ENCODE measurements around the gene LCN12. TPM values are rescaled to one million over a fixed set of nuclear protein-coding genes. Genes with fewer than 3 reads are reported as not detected.

The LCN12 gene
- polyA plus RNA-seq, 1 of the 3 experiments (the other 2 are of a cell fraction): 0.87 TPM

- no peak overlapping the region for H3K9ac ChIP-seq
- WGBS (ENCODE audit: low lambda C conversion rate): 69% methylated on average over 11 of the region's 17 CpGs
- ChIA-PET POLR2A (no interaction called here), CTCF (interaction anchor here (1.1 to 1.8 kb wide), 3 partner anchors 21 to 66 kb away, joined by 3 to 4 read pairs (median 3); no protein-coding TSS in a partner anchor)
- H3K27me3 ChIP-seq (ENCODE audit: insufficient read depth): no peaks in the 10 kb centered on the region
- no peaks in the 10 kb centered on the region for H4K20me1 ChIP-seq (ENCODE audit: insufficient read depth)
- peaks cover 0 to 2% of the 10 kb centered on the region in 2 experiments; a peak in 1 of 4 replicates for H3K4me1 ChIP-seq (ENCODE audit: control insufficient read depth in 1 of 2, insufficient read depth in 2 of 2, low read depth in 1 of 2, low read length in 1 of 2)
- no peak for TF ChIP-seq TAF1 (IDR thresholded peaks at IDR 0.05; ENCODE audit: borderline replicate concordance, low read depth, low read length)
- TF ChIP-seq YY1 (IDR thresholded peaks at IDR 0.05; ENCODE audit: low read depth): no peak
- TF ChIP-seq IRF3 (IDR thresholded peaks at IDR 0.05; ENCODE audit: low read depth, low read length): no peak
- TF ChIP-seq PBX3 (IDR thresholded peaks at IDR 0.05): no peak
- no peak for TF ChIP-seq POLR2AphosphoS5 (IDR thresholded peaks at IDR 0.05; ENCODE audit: low read depth, low read length)
- TF ChIP-seq, protein P1, sequence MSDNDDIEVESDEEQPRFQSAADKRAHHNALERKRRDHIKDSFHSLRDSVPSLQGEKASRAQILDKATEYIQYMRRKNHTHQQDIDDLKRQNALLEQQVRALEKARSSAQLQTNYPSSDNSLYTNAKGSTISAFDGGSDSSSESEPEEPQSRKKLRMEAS (IDR thresholded peaks at IDR 0.05; ENCODE audit: low read depth): no peak
- no peak for TF ChIP-seq EP300 (IDR thresholded peaks at IDR 0.05; ENCODE audit: borderline replicate concordance in 1 of 2, low read depth in 1 of 2, low read length in 1 of 2)
- TF ChIP-seq SIN3A (IDR thresholded peaks at IDR 0.05; ENCODE audit: borderline replicate concordance, low read depth, low read length): no peak
- no peak for TF ChIP-seq NRF1 (IDR thresholded peaks at IDR 0.05; ENCODE audit: low read depth, low read length)
- TF ChIP-seq TCF12 (IDR thresholded peaks at IDR 0.05): no peak
- TF ChIP-seq JUND (IDR thresholded peaks at IDR 0.05): no peak
- H3K4me3 ChIP-seq (ENCODE audit: low read depth in 2 of 2, low read length in 1 of 2): no peak overlapping the region
- H3K4me2 ChIP-seq: no peak overlapping the region
- H3K36me3 ChIP-seq (replicated peaks in 1 of 2; ENCODE audit: control insufficient read depth in 1 of 2, insufficient read depth in 2 of 2, low read length in 1 of 2): no peaks in the 10 kb centered on the region
- H3F3A ChIP-seq (replicated peaks; ENCODE audit: insufficient read depth): no peaks in the 10 kb centered on the region
- H3K9me2 ChIP-seq: no peaks in the 10 kb centered on the region
- DNase-seq: no peak
- no peak overlapping the region for H2AFZ ChIP-seq (ENCODE audit: low read depth)
- H3K79me2 ChIP-seq (ENCODE audit: insufficient read depth): no peaks in the 10 kb centered on the region
- H3K27ac ChIP-seq (ENCODE audit: low read depth in 2 of 2, low read length in 1 of 2): no peak overlapping the region
- no peaks in the 10 kb centered on the region for H3K9me3 ChIP-seq
Measured at GRCh38 chr9:136969150-136969549, 17.1 kb downstream of the LCN12 start.

GRCh38 chr9:136969774-136970173 lies 17.7 kb downstream of the LCN12 start:
- Histone ChIP-seq H3K27ac (ENCODE audit: low read depth in 2 of 2, low read length in 1 of 2) (no peak overlapping the region), H3K27me3 (ENCODE audit: insufficient read depth) (no peaks in the 10 kb centered on the region), H3K9me3 (no peaks in the 10 kb centered on the region), H3K9me2 (no peaks in the 10 kb centered on the region), H3K36me3 (replicated peaks in 1 of 2; ENCODE audit: control insufficient read depth in 1 of 2, insufficient read depth in 2 of 2, low read length in 1 of 2) (no peaks in the 10 kb centered on the region), H2AFZ (ENCODE audit: low read depth) (no peak overlapping the region), H3K79me2 (ENCODE audit: insufficient read depth) (no peaks in the 10 kb centered on the region), H3K4me3 (ENCODE audit: low read depth in 2 of 2, low read length in 1 of 2) (no peak overlapping the region), H3K4me2 (no peak overlapping the region), H3K4me1 (ENCODE audit: control insufficient read depth in 1 of 2, insufficient read depth in 2 of 2, low read depth in 1 of 2, low read length in 1 of 2) (peaks cover 0 to 2% of the 10 kb centered on the region in 2 experiments; a peak in 1 of 4 replicates), H3K9ac (no peak overlapping the region), H3F3A (replicated peaks; ENCODE audit: insufficient read depth) (no peaks in the 10 kb centered on the region), H4K20me1 (ENCODE audit: insufficient read depth) (no peaks in the 10 kb centered on the region)
- ChIA-PET CTCF (interaction anchor here (1.1 to 1.8 kb wide), 4 partner anchors 21 to 66 kb away, joined by 3 to 5 read pairs (median 4); partner anchors contain the start of gene ABCA2), POLR2A (no interaction called here)
- WGBS (ENCODE audit: low lambda C conversion rate): 80% methylated on average over 2 of the region's 5 CpGs
- no peak for DNase-seq
- TF ChIP-seq RAD21 (IDR thresholded peaks at IDR 0.05; ENCODE audit: low read length) (no peak), RXRA (IDR thresholded peaks at IDR 0.05; ENCODE audit: borderline replicate concordance, low read depth) (no peak), TCF12 (IDR thresholded peaks at IDR 0.05) (no peak), FOXJ3 (CRISPR knock-in tag; IDR thresholded peaks at IDR 0.05) (no peak), REST (IDR thresholded peaks at IDR 0.05; ENCODE audit: low read depth, low read length) (no peak), GATA2 (CRISPR knock-in tag; IDR thresholded peaks at IDR 0.05) (no peak), TAF1 (IDR thresholded peaks at IDR 0.05; ENCODE audit: borderline replicate concordance, low read depth, low read length) (no peak), YY1 (IDR thresholded peaks at IDR 0.05; ENCODE audit: low read depth) (no peak), POLR2AphosphoS5 (IDR thresholded peaks at IDR 0.05; ENCODE audit: low read depth, low read length) (no peak), RFX5 (IDR thresholded peaks at IDR 0.05; ENCODE audit: low read length) (no peak), USF2 (IDR thresholded peaks at IDR 0.05; ENCODE audit: borderline replicate concordance, low read depth, low read length) (no peak)
- TF ChIP-seq, protein P2, sequence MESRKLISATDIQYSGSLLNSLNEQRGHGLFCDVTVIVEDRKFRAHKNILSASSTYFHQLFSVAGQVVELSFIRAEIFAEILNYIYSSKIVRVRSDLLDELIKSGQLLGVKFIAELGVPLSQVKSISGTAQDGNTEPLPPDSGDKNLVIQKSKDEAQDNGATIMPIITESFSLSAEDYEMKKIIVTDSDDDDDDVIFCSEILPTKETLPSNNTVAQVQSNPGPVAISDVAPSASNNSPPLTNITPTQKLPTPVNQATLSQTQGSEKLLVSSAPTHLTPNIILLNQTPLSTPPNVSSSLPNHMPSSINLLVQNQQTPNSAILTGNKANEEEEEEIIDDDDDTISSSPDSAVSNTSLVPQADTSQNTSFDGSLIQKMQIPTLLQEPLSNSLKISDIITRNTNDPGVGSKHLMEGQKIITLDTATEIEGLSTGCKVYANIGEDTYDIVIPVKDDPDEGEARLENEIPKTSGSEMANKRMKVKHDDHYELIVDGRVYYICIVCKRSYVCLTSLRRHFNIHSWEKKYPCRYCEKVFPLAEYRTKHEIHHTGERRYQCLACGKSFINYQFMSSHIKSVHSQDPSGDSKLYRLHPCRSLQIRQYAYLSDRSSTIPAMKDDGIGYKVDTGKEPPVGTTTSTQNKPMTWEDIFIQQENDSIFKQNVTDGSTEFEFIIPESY (IDR thresholded peaks at IDR 0.05; ENCODE audit: borderline replicate concordance, low read depth): no peak

Data from SK-N-SH (cell line).